HG03439 (cell line): ENCODE results near the gene G6PC3.
A peak's percentile ranks its signal among the peaks of the same experiment; 100 is the strongest.
"Not testable (repeated sequence)": the region's sequence is repeated elsewhere in the genome, so short reads cannot be mapped to it uniquely, and the experiment has no call there.

Experiments used
- ATAC-seq: cut with Tn5 transposase; IDR thresholded peaks from one replicate; pipeline ENCODE4 v1.9.1; 2021; ENCODE audit warnings: mild to moderate bottlenecking, moderate library complexity; ENCODE audit not compliant: unreplicated experiment

Gene G6PC3

DNA sequence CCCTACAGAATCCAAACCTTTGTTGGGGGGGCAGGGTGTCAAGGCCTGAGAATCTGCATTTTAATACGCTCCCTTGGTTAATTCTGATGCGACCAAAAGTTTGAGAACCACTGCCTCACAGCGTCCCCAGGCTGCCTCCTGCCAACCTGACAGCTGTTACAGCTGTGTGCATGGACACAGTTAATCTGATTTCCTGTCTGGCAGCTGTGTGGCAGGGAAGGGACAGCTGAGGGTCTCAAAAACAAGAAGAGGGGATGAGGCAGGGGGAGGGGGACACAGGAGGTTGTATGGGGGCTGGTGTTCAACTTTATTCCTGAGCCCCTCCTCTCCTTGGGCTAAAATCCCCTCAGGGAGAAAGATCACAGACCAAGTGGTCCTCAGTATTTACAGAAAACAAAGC is 35.4 kb downstream of the G6PC3 start:
- no peak for ATAC-seq

DNA sequence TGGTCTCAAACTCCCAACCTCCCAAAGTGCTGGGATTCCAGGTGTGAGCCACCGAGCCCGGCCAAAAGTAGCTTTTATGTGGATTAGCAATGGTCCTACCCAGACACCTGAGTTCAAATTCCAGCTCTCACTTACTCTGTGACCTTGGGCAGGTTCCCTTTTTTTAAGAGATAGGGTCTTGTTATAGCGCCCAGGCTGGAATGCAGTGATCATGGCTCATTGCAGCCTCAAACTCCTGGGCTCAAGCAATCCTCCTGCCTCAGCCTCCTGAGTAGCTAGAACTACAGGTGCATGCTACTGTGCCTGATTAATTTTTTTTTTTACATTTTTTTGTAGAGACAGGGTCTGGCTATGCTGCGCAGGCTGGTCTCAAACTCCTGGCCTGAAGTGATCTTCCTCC is 36.3 kb downstream of the G6PC3 start:
- ATAC-seq, result no peak

DNA sequence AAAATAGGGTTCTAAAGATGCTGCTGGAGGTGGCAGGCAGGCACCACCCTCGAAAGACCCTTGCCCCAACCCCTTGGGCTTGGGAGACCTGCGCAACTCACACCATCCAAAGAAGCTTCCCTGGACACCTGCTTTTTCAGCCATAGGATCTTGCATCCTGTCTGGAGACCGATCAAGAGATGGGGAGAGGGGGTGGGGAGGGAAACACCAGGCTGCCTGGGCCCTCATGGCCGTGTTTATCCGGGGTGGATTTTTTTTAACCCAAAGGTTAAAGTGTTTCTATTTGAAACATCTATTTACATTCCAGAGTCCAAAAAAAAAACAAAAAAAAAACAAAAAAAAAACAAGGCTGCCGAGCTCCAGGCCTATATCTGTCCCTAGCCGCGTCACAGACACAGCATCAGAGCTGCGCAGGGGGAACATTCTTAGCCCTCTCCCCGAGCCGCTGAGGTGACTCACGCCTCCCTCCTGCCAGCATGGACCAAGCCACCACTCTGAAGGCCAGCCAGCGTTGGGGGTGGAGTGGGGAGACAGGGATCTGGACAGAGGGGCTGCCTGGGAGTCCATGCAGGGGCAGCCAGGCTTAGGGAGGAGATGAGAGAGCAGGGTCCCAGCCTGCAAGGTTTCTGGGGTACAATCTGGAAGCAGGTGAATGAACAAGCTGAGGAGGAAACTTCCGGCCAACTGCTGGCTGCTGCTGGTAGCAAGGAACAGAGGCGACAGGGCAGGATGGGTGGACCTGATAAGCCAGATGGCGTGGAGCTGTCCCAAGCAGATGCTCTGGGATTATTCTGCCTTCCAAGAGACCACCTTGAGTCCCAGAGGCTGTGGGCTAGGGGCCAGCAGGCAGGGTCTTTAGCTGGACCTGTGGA is 38.1 kb downstream of the G6PC3 start:
- no peak for ATAC-seq

DNA sequence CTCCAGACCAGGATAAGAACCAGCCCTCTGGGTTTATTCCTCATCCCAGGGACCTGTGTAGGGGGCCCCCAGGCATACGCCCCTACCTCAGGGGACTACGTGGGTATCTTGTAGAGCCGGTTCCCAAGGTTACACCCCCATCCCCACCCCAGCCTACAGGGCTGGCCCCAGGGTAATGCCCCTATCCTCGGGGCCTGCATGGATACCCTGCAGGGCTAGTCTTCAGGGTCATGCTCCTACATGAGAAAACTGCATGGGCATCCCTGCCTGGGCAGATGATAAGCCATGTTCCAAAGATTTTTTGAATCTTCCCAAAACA is 38.7 kb downstream of the G6PC3 start:
- ATAC-seq, result no peak

DNA sequence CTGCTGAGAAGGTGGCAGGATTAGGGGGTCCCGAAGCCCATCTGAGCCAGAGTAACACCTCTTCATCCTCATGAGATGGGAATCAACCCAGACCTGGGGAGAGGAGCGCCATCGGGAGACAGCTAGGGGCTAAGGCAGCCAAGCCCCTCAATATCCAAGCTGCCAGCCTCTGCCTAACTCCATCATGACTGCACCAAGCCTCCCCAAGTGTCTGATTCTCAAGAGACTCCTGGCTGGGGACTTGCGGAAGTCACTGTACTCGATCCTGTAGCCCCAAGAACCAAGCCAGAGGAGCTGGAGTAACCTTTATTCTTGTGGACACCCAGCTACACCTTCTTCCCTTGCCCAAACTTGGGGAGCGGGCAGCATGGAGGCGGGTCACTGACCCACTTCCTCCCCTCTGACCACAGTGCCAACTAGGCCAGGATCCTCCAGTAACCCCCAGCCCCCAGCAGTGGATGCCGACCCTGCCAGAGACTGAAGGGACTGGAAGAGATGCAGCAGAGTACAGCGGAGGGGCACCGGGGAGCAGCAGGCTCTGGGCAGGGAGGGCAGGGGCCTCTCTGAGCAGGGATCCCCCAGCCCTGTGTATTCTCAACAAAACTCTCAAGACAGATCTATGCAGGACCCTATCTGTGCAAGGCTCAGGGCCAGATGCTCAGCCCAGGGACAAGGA is 39.6 kb downstream of the G6PC3 start:
- no peak for ATAC-seq

- peak; percentile 41 for ATAC-seq
Observed at GRCh38 chr17:44110823-44111633, 40.5 kb downstream of the G6PC3 start.

DNA sequence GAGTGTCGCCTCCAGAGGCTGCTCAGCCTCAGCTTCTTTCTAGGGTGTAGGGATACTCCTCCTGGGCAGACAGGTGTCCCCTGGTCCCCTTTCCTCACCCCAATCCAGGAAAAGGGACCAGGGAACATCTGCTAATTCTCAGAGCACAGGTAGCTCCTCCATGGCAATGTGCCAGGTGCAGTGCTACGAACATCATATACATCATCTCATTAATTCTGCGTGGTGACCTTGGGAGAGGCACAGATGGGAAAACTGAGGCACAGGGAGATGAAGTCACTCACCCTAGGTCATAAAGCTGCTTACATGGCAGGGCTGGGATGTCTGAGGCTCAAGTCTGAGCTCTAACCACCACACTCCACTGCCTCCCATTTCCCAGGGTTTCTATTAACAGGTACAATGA is 41.2 kb downstream of the G6PC3 start:
- no peak for ATAC-seq

GRCh38 chr17:44112284-44113280 is 42.0 kb downstream of the G6PC3 start:
- no peak for ATAC-seq

- no peak for ATAC-seq
Observed at GRCh38 chr17:44113382-44113781, 42.8 kb downstream of the G6PC3 start.

GRCh38 chr17:44113868-44114840 is 43.6 kb downstream of the G6PC3 start:
- no peak for ATAC-seq

- ATAC-seq, result no peak
Observed at GRCh38 chr17:44115585-44116415, 45.3 kb downstream of the G6PC3 start.

DNA sequence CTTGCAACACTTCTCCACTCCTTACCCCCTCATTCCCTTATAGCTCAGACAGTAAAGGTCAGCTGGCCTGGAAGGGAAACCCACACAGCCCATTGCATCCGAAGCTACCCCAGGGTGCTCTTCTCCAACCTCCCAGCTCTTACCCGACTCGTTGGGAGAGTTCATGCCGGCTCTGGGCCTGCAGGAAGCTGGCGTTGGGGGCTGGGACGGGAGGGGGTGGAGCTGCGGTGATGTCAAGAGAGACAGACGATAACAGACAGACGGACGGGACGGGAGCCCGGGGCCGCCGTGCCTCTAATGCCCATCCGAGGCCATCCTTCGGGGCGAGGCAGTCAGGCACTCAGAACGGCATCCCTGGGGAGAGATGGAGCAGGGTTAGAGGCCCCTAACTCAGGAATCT is 46.8 kb downstream of the G6PC3 start:
- ATAC-seq, result no peak

DNA sequence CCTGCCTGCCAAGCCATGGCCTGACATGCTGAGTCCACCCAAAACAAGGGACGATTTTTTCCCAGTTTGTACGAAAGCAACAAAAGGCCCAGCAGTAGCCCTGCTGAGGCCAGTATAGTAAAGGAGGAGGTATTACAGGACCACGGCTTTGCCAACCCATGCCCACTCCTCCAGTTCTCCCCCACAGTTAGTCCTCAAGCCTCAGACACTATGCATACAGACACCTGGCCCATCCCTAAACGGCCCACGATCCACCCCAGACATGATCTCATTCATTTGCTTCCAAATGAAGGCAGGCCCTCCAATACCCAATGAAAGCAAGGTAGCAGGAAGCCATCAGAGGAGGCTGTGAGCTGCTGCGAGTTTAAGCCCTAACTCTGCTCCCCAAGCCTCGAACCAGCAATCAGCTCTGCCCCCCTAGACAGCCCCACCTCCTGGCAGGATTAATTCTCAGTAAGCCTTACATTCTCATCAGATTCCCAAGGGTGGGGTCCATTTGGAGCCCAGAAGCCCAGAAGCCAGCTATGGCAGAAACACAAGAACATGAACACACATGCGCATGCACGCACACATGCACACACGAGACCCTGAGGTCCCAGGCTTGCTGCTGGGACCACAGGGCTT is 48.0 kb downstream of the G6PC3 start:
- no peak for ATAC-seq

DNA sequence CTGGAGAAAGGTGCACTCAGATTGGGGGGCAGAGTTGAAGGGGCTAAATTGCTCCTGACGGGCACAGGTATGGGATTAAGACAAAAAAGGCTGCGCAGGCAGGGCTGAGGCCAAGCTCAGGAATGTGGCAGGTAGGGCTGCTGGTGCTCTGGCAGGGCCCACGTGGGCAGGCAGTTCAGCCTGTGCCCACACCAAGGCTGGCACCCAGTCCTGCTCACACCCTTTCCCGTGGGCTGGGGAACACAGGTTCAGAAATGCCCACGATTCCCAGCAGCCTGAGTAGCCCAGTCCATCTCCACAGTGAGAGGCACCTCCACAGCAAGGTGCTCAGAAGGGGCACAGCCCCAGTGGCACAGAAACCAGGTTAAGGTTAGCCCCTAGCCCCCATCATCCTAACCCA is 48.5 kb downstream of the G6PC3 start:
- no peak for ATAC-seq

DNA sequence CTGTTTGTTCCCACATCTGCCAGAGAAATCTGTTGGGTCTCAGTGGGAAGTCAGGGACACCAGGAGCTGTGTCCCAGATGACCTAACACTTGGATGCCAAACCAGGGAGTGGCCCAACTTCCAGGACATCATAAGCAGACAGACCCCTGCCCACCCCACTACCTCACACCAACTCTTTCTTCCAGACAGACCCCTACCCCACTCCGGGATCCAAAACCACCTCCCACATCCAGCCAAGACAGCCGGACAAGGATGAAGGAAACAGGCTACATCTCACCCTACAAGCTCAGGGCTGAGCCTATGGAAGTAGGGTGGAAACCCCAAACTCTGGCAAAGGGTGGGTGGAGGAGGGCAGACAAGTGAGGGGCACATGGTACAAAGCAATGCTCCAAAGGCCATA is 49.3 kb downstream of the G6PC3 start:
- ATAC-seq, result no peak

- ATAC-seq, result not testable (repeated sequence)
Observed at GRCh38 chr17:44120281-44120680, 49.7 kb downstream of the G6PC3 start.

GRCh38 chr17:44120851-44121605 is 50.5 kb downstream of the G6PC3 start:
- ATAC-seq, result no peak
